DMS153 (cell line): ENCODE results near the gene WDR36.

ENCODE experiments used
- DNase-seq: peaks from one replicate; lab custom pipeline; 2025; lab: John Stamatoyannopoulos, UW

Gene WDR36

DNA sequence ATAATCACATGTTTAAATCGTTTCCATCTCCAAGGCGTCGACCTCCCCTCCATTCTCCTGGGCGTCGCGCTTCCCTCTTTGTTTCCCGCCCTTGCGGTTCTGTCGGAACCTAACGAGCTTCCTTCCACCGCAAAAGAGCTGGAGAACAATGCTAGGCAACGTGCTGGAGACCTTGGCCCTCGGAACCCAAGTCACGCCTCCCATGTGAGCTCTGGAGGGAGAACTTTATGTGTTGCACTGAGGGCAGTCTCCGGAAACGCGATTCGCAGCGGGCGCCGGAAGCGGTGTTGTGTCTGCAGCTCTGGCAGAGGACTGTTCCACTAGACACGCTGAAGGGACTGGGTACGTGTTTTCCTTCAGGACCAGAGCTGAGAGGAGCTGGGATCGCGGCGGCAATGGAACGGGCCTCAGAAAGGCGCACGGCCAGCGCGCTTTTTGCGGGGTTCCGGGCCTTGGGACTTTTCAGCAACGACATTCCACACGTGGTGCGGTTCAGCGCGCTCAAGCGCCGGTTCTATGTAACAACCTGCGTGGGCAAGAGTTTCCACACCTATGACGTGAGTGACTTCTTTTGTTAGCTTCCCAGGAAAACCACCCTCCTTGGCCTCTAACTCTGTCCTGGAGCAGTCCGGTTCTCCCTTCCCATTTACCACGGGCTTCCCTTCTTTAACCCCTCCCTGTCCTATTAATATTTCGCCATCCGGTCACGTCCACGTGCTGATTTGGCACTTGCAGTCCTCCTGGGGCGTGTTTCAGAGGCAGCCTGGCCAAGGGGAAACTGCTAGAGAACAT, at the start of gene WDR36:
TSS of gene WDR36 (plus strand) at position 287 of the 792 bp plus-strand sequence. CDS start at position 396, 109 bp downstream.
- DNase-seq: peak; percentile 70

DNA sequence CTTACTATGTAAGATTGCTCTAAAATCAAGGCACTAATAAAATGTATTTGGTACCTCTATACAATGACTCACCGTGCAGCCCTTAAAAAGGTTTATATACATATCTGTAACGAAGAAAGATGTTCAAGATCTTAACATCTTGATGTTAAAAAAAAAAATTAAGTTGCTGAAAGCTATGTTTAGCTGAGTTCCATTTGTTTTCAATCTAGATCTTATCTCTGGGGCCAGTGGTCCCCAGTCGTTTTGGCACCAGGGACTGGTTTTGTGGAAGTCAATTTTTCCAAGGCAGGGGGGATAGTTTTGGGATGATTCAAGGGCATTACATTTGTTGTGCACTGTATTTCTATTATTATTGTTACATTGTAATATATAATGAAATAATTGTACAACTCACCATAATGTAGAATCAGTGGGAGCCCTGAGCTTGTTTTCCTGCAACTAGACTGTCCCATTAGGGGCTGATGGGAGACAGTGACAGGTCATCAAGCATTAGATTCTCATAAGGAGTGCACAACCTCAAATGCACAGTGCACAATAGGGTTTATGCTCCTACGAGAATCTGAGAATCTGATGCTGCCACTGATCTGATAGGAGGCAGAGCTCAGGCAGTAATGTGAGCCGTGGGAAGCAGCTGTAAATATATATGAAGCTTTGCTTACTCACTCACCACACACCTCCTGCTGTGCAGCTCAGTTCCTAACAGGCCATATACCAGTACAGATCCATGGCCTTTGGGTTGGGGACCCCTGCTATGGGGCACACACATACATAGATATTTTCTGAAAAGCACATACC, 48.2 kb upstream of the WDR36 start:
- DNase-seq: no peak

DNA sequence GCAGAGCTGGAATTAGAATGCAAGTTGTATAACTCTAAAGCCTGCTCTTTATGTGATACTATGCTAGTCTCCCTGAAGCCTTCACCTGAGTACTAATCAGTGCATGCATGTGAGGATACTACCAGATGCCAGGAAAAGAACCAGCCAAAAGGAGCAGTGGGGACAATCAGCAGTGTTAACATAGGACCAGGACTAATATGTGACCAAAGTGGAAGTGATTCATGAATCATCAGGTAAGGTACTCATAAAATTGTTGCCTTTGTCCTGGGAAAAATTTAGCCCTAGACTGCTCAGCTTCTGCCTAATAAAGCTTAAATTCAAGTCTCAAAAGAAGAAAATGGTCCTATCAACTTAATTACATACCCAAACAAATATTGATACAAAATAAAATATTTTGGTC, 34.1 kb upstream of the WDR36 start:
- no peak for DNase-seq

DNA sequence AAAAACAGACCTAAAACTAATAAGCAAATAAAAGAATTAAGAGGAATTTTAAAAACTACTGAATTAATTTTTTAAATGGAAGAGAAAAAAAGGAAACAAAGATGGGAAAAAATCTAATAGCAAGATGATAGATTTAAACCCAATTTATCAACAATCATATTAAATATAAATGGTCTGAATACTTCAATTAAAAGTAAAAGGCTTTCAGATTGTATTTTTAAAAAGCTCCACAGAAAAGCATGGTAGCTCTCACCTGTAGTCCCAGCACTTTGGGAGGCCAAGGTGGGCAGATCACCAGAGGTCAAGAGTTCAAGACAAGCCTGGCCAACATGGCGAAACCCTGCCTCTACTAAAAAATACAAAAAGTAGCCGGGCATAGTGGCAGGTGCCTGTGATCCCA, 32.0 kb upstream of the WDR36 start:
- DNase-seq: no peak

DNA sequence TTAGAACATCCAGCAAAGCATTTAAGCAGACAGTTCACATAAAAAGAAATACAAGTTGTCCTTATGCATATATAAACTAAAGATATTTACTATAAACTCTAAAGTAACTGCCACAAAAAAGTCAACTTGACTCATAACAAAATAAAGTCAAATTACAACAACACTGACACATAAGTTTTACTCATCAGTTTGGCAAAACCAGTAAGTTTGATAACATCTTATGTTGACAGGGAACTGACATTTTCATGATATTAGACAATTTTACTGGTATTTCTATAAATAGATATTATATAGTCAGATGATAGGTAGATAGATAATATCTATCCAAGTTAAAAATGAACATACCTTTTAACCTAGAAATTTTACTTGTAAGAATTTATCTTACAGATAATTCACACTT, 30.5 kb upstream of the WDR36 start:
- no peak for DNase-seq

DNA sequence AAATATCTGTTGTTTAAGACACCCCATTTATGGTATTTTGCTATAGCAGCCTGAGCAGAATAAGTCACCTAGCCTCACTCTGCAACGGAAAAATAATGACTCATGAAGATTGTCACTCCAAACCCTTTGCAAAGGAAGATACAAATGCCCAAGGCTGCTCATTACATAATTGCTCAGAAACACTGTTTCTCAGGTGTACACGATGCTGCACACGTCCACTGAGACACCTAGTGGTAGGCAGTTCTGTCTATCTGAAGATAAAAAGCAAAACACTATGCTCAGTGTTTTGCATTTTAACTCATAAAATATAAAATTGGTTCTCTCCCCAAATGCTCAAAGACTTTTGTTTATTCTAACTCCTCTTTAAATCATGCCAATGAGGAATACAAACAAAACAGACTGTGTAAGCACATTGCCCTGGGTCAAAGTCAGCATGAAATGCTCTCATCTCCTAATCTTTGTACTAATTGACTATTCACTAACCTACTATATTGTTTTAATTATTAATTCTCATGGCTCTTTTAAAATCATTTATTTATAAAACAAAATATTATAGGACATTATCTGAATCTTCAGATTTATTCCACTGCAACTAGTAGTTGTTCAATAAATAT, 28.3 kb upstream of the WDR36 start:
- no peak for DNase-seq

DNA sequence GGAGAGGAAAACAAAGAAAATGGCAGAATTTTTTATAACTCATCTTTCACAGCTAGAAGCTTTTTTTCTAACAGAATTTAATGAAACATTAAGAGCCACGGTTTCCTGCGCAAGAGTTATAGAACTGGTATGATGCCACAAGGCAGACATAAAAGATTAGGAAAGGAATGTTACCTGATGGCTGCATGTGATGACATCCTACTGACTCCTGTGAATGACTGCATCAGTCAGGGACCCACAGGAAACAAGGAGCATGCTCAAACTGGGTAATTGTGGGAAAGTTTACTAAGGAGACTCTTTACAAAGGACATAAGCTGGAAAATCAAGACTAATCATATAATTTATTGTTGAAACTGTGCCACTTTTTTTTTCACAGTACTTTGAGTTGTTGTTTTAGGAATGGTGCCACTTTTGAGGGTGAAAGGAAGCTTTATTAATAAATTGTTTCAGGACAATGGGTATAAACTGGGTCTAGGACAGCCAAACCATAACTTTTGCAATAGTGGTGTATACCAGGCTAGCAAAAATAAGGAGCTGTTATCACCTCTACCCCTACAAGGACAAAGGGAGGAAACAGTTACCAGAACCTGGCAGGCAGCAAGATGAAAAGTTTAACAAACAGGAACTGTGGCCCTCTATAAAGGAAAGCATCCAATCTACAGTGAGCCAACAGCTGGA, 25.7 kb upstream of the WDR36 start:
- DNase-seq: no peak

DNA sequence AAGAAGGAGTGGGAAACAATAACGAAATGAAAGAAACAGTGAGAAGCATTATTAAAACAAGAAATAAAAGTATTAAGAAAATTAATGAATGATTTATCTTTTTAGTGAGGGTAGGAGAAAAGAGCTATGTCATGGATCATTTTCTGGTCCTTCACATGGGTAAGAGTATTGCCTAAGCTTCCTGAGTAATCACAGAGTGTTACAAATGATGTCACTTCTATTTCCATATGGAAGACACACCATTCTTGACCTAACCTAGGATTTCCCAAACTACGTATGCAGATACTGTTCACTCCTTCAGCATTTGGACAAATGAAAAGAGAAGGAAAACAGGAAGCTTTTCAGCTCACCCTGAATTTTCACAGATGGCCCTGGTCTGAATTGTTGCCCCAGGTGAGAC, 23.9 kb upstream of the WDR36 start:
- DNase-seq: no peak

DNA sequence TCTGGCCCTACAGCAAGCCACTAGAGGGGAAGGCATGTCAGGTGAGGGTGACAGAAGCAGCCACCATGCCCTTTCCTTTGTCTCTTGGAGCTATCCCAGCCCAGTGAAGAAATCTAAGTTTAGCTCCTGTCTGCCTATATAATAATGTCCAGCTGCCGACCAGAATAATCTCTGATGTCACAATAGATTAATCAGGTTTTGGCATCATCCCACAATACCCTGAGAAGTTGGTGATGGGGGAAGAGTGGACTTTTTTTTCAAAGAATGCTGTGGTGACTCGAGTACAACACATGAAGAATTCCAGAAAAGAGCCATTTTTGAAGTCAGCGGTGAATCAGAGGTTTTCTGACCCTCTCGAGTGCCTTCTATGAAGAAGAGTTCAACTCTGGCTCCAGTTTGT, 22.3 kb upstream of the WDR36 start:
- no peak for DNase-seq

DNA sequence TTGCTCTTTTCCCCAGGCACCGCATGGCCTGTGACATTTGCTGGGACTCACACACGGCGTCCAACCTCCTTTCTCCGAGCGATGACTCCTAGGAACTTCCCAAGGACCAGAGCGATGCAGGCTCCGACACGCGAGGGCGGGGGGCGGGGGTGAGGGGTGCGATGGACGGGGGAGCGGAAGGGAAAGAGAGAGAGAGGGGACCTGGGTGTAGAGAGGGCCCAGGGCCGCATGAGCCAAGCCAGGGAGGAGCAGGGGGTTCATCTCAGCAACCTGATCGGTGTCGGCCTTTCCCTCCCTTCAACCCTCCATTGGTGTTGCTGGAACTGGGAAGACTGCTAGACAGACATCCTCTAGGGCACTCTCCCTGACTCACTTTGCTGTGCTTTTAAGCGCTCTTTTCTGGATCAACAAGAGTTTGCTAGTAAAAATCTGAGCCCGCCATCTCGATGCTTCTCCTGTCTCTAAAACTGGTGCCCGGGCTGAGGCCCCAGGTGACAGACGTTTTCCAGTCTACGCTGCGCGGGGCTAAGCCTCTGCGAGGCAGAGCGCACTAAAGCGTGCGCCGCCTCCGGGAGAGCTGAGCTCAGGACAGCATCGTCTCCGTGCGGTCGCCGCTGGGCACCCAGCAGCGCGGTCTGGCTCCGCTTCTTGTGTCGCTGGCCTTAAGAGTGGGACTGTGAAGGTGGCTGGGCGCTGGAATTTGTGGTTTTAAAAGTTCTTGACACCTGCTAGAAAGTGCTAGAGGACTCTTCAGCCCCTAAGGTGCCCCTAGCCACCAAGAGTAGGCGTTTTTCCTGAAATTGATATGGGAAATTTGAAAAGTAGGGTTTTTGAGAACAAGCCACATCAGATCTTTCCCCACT, 21.6 kb upstream of the WDR36 start:
- DNase-seq: no peak

DNA sequence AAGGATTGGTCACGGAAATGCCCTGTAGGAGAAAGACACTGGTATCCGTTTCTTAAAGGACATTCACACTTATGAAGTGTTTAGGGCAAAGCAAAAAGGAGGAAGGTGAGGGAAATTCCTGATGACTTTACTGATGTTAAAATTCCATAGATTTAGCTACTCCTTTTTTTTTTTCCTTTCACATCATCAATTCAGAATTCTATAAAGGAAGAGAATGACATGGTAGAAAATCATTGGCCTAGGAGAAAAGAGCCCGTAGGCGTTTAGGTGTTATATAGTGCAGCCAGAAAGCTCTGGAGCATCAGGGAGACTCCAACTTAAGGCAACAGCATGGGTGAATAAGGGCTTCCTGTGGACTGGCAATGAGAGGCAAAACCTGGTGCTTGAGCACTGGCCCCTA, 20.7 kb upstream of the WDR36 start, which contains the start of gene TSLP:
TSS of gene TSLP (plus strand) at position 301 of the 400 bp plus-strand sequence. CDS start 178 bp downstream, outside the sequence.
- DNase-seq: no peak

DNA sequence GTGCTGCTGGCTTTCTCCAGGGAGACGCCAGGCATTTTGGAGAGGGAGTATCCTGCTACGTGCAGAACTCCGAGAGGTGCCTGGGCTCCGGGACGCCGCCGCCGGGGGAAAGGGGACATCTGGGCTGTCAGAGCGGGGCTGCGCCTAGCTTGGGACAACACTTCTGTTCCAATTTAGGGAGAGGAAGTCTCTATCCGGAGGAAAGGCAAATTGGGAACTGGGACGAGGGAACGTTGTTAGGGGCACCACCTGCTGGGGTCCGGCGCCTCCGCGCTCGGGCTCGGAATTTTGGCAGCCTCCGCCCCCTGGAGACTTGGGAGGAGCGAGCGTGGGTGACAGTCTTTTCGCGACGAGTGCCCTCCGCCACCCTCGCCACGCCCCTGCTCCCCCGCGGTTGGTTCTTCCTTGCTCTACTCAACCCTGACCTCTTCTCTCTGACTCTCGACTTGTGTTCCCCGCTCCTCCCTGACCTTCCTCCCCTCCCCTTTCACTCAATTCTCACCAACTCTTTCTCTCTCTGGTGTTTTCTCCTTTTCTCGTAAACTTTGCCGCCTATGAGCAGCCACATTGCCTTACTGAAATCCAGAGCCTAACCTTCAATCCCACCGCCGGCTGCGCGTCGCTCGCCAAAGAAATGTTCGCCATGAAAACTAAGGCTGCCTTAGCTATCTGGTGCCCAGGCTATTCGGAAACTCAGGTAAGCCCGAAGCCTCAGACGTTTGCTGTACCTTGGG, 19.0 kb upstream of the WDR36 start:
- no peak for DNase-seq

DNA sequence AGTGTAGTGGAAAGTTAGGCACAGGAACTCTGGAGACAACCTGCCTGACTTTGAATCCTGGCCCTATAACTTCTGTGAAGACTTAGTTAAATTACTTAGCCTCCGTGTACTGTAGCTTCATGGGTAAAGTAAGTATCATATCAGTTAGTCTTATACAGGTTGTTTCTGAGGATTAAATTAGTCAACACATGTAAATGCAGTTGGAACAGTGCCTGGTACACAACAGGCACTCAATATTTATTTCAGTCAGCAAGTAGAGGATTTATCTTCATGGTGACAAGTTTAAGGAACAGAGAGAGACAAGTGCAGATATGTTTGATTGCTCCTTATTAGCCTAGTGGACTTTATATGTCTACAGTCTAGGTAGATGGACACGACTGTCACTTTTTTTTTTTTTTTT, 17.9 kb upstream of the WDR36 start:
- no peak for DNase-seq

DNA sequence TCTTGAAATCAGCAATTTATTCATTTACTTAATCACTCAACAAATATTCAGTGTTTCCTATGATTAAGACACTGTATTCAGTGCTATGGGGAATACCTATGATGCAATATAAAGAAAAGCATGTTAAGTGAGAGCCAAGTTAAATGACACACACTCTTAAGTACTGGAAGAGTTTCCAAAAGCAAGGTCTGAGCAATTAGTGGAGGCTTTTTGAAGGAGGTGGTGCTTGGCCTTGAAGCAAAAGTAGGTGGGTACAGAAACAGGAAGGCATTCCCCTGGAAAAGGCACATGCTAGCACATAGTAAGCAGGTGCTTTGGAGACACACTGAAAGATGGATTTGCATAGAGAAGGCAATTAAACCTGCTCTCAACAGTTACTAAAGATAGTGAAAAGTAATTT, 16.6 kb upstream of the WDR36 start:
- no peak for DNase-seq

DNA sequence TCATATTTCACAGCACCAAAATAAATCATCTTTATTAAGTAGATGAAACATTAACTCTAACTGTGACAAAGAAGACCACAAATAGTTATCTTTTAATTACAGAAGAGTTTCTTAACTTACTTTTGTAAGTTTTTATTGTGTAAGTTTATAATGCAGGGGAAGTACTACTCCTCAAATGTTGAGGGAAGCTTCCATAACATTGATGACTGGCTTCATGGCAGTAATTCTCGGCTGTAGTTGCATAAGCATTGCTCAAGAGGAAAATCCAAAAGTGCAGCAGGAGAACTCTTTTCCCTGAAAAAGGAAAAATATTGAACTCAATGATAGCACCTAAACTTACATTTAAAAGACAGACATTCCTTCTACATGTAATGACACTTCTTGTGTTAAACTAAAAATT, 16.1 kb upstream of the WDR36 start:
- DNase-seq: no peak

DNA sequence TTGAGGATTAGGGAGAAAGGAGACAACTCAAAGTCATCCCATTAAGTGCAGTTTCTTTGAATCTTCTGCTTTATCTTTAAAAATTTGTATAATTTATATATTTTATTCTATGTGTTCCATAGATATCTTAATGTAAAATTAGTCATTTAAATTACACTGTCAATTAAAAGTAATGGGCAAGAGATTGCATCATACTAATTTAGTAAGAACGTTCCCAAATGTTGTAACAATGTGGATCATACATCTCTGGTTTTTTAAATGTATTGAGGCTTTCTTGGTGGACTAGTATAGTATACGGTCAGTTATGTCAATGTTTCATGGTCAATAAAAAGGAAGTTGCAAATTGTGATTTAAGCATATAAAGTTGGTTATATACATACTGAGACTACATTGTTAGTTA, 14.5 kb upstream of the WDR36 start:
- no peak for DNase-seq

DNA sequence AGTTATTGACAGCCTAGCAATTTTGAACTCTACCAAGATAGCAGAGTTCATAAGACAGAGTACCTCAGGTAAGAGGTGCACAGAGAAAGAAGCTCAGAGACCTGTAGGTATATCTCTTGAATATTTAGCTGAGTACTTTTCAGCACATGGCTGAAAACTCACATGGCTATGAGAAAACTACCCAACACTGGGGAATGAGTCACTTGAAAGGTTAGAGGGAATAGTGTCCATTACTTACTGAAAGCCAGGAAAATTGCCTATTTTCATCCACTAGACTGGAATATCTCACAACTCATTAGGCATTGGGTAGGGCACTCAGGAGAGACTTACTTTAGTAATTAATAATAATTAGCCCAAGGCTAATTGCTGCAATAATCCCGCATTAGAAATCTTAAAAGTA, 12.3 kb upstream of the WDR36 start:
- no peak for DNase-seq

DNA sequence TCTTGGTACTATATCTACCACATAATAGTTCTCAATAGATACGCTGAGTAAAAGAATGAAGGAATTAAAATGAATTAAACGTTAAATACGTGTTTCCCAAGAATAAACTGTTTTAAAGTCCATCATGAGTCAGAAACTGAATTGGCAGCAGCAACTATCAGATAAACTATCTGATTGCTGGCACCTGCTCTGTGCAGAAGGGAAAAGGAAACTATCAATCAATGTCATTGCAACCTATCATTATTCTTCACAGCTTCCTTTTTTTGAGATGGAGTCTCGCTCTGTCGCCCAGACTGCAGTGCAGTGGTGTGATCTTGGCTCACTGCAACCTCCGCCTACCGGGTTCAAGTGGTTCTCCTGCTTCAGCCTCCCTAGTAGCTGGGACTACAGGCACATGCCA, 8.8 kb upstream of the WDR36 start:
- no peak for DNase-seq

DNA sequence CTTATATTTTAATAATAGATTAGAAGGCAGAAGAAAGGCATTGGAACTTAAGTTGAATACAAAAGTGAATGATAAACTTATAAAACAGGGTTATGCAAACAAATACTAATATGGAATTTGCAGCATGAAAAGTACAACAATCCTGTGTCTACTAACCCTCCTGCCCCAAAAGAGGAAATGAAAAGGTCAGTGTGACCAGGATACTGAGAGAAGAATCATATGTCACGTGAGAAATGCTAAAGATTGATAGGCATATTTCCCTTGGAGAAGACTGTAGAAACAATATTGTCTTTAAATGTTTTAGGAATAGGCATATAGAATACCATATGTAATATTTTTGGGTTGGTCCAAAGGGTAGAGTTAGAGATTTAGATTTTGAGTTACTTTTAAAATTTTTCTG, 3.8 kb downstream of the WDR36 start:
- no peak for DNase-seq

DNA sequence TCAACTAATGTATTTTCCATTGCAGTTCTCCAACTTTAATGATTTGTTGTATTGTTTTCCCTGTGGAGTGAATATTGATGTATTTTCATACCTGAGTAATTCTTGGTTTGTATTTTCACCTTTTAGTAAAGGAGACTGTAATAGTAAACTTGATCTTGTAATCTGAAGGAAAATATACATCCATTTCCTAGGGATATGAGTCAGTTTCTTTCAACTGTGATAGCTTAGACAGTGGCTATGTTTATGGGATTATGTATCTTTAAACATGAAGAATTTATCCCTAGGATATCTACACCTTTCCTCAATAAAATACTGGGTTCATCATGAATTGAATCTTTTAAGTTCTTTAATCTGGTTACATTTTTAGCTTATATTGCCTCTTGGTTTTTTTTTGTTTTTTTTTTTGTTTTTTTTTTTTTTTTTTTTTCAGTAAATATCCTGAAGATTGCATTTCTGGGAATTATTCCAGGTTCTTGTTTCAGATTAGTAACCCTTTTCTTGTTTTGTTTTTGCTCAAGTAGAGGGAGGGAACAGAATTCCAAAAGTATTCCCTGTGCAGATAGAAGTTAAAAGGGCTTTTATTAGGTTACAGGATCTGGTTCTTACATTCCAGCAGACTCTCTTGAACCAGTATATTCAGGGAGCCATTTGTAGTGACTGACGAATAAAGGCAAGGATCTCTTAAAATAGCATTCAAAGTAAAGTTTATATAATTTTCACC, 7.1 kb downstream of the WDR36 start:
- DNase-seq: no peak
